Activated CD4-positive, alpha-beta T cell treated with anti-CD3 and anti-CD28 coated beads, Interleukin-2, amount 50 U/mL, for 4 hours (primary cell): ENCODE results near the gene TNXB.
"Not testable (repeated sequence)": the region's sequence is repeated elsewhere in the genome, so short reads cannot be mapped to it uniquely, and the experiment has no call there.

Experiments
- DNase-seq, 2 experiments: peaks; one replicate each; pipeline ENCODE4 v3.0.0-alpha.2; 2020

TNXB gene

GRCh38 chr6:32109765-32110160 lies 625 bp upstream of the TNXB start:
- DNase-seq = no peak

DNA sequence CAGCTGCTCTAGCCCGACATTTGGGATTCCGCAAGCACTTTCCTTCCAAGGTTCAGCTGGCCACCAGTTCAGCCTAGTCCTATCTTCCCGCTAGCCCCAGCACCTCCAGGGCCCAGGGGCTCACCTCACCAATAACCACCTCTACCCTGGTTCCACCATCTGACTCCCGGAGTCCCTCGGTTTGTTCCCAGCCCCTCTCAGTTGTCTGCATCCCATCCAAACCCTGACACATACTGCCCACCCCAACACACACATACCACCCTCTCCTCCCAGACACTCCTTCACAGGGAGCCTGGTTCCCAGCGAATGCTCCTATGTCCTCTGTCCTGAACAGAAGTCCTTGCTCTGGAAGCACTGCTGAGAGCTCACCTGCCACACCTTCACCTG lies 418 bp downstream of the TNXB start:
- no peak for DNase-seq

- DNase-seq = no peak
These were observed 977 bp downstream of the TNXB start for GRCh38 chr6:32108094-32108627.

GRCh38 chr6:32107406-32107805 lies 1.7 kb downstream of the TNXB start:
- DNase-seq = no peak

DNA sequence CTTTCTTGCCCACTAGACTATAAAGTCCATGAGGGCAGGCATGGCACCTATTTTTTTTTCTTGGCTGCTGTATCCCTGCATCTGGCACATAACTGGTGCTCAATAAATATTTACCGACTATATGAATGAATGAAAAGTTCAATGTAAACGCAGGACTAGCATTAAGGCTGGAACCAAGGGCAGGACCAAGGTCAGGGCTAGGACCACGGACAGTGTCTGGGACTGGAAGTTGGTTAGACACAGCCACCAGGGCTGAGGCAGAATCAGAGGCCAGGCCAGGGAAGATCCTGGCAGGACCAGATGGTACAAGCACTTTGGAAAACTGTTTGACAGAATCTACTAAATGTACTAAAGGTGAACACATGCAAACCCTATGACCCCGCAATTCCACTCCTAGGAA lies 3.7 kb downstream of the TNXB start:
- DNase-seq = no peak

GRCh38 chr6:32102255-32102654 lies 6.9 kb downstream of the TNXB start:
- DNase-seq = no peak

DNA sequence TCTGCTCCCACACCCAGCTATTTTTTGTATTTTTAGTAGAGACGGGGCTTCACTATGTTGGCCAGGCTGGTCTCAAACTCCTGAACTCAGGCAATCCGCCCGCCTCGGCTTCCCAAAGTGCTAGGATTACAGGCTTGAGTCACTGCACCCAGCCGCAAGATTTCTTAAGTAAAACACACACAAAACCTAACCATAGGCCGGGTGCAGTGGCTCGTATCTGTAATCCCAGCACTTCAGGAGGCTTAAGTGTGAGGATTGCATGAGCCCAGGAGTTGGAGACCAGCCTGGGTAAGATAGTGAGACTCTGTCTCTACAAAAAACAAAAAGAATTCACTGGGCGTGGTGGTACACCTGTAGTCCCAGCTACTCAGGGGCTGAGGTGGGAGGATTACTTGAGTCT lies 8.9 kb downstream of the TNXB start:
- not testable (repeated sequence) for DNase-seq

GRCh38 chr6:32097364-32097763 lies 11.8 kb downstream of the TNXB start:
- no peak for DNase-seq

GRCh38 chr6:32096394-32097258 lies 12.5 kb downstream of the TNXB start:
- no peak for DNase-seq

DNA sequence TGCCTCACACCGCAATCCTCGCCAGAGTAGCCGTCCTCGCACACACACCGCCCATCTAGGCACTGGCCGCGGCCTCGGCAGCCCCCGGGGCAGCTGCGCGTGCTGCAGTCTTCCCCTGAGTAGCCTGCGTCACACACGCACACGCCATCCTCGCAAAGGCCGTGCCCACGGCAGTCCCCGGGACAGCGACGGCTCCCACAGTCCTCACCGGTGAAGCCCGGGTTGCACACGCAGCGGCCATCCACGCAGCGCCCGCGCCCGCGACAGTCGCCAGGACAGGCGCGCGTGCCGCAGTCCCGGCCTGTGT lies 13.1 kb downstream of the TNXB start:
- no peak for DNase-seq

DNA sequence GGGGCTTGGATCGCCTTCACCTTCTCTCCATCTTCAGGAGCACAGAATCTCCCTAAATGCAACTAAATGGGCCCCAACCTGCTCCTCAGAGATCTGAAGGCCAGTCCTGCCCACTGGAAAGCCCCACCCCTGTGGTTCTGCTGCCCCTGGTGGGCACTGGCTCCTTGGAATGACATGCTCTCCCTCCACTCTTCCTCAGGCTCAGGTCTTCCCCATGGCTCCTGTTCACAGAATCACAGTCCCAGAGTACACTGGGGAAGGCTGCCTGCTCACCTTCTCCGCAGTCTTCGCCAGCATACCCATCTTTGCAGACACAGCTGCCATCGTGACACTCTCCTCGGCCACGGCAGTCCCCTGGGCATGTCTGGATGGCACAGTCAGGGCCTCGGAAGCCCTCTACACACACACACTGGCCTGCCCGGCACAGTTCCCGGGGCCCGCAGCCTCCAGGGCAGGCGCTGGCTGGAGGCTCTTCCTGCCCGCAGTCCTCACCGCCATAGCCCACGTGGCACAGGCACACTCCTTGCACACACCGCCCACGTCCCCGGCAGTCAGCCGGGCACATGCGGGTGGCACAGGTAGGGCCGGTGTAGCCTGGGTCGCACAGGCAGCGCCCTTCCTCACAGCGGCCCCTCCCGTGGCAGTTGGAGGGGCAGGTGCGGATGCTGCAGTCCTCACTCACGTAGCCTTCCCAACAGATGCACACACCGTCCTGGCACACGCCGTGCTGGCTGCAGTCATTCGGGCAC lies 13.6 kb downstream of the TNXB start:
- DNase-seq = no peak

GRCh38 chr6:32092760-32093497 lies 16.2 kb downstream of the TNXB start:
- DNase-seq = no peak

DNA sequence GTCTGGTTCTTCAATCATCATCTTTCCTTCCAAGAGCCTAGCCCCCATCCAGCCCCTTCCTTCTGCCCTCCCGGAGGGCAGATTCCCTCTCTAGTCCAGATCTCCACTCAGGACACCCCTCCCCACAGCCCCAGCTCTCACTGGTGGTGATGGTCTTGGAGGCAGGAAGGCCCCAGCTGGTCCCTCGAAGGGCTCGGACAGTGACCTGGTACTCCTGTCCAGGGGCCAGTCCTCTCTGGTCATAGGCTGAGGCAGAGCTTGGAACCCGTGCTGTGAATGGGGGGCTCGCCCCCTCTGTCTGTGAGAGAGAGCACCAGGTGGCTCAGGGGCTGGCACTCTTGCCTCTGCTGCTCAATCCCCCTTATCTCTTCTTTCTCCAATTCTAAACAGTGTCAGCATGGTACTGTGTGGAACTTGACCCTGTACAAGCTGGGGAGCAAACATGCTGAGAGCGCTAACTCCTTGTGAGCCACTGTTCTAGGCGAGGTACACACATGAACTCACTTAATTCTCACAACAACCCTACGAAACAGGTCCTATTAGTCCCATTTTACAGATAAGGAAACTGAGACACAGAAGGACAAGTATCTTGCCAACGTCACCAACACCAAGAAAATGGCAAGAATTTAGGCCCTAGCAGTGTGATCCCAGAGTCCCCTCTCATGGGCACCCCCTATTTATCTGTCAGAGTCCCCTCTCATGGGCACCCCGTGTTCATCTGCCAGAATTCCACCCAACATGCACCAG lies 19.9 kb downstream of the TNXB start:
- DNase-seq = no peak

- DNase-seq = no peak
These were observed 20.6 kb downstream of the TNXB start for GRCh38 chr6:32088487-32089049.

- peak; percentile 59 to 62 for DNase-seq
These were observed 21.3 kb downstream of the TNXB start for GRCh38 chr6:32087574-32088486.

DNA sequence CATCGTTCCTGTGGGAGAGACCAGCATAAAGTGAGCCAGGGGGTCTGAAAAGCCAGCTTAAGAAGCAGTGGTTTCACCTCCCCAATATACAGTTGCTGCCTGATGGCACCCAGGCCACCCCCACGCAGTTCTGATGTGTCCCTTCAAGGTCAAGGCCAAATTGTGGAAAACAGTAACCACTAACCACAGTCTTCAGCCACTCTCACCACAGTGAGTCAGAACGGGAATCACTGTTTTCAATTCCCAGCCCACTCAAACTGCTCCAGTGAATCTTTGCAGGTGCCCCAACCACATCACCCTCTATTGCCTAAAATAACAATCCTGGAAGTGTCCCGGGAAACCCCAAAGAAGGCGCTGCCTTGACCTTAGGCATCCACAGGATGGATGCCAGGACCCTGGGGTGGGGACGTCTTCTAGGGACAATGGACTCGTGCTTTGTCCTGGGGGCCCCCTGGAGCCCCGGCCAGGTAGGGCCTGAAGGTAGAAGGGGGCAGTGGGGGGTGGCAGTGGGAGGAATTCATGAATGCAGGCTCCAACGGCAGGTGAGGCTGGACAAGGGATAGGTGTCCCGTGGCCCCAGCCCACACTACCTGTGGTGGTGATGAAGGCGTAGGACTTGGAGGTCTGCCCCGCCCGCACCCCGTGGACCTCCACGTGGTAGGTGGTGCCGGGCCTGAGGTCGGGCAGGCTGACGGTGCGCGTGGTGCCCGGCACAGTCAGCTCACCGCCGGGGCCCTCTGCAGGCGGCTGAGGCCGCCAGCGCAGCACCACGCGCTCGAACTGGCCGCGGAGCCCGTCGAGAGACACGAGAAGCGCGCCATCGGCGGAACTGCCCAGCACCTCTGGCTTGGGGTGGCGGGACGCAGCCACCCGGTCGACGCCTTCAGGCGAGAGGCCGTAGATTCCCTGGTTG lies 22.2 kb downstream of the TNXB start:
- DNase-seq = no peak

GRCh38 chr6:32085759-32086459 lies 23.2 kb downstream of the TNXB start:
- no peak for DNase-seq

- DNase-seq = no peak
These were observed 24.4 kb downstream of the TNXB start for GRCh38 chr6:32084780-32085179.
